Measurements from ENCODE around the gene GMNN. TPM values are rescaled to one million over a fixed set of nuclear protein-coding genes. Genes with fewer than 3 reads are reported as not detected.

Gene GMNN
- polyA plus RNA-seq, 1 donor (not counting 4 experiments of a cell fraction or from before 2014, with no cell fraction given) = 28.4 TPM

GRCh38 chr6:24752503-24752902, 22.2 kb upstream of the GMNN start:
- H3K4me1 ChIP-seq (ENCODE audit: control insufficient read depth, extremely low read depth, insufficient read depth, low read length) = no peaks in the 10 kb centered on the region
- DNase-seq (ENCODE audit: low read depth, low spot score) (no peak), FAIRE-seq (no peak)
- no peak overlapping the region for H3K4me2 ChIP-seq (ENCODE audit: control insufficient read depth, extremely low read depth, insufficient read depth, low read depth, low read length)
- no peak overlapping the region for H3K9ac ChIP-seq (ENCODE audit: control insufficient read depth, extremely low read depth, insufficient read depth, low read length)
- H3K79me2 ChIP-seq (ENCODE audit: control insufficient read depth, insufficient read depth, low read length) = no peaks in the 10 kb centered on the region
- H3K36me3 ChIP-seq (ENCODE audit: control insufficient read depth in 2 of 2, extremely low read depth in 1 of 2, insufficient read depth in 2 of 2, low read length in 2 of 2) = no peaks in the 10 kb centered on the region
- no peaks in the 10 kb centered on the region for H3K9me1 ChIP-seq (ENCODE audit: control insufficient read depth, extremely low read depth, insufficient read depth, low read length)
- H4K20me1 ChIP-seq (ENCODE audit: control insufficient read depth, extremely low read depth, insufficient read depth, low read length) = no peaks in the 10 kb centered on the region
- H3K27me3 ChIP-seq (ENCODE audit: control insufficient read depth, extremely low read depth, insufficient read depth, low read length) = no peaks in the 10 kb centered on the region
- no peak overlapping the region for H2AFZ ChIP-seq (ENCODE audit: control insufficient read depth, low read length)
- dilution Hi-C loops (cut with MboI; ENCODE audit: extremely low pct_ligation_motif_present, low sequenced_read_pairs) = no loop called here
- no peak overlapping the region for H3K4me3 ChIP-seq (ENCODE audit: control insufficient read depth in 2 of 3, extremely low read depth in 1 of 3, insufficient read depth in 2 of 3, low read depth in 1 of 3, low read length in 3 of 3)
- no peaks in the 10 kb centered on the region for H3K9me3 ChIP-seq (ENCODE audit: control insufficient read depth, low read depth, low read length)
- TF ChIP-seq CTCF (optimal IDR thresholded peaks at IDR 0.05 in 1 of 3, IDR thresholded peaks at IDR 0.05 in 1 of 3, conservative IDR thresholded peaks at IDR 0.05 in 1 of 3; ENCODE audit: extremely low read depth in 1 of 3, insufficient read depth in 2 of 3, low read length in 3 of 3) (no peak), EZH2 (IDR thresholded peaks at IDR 0.05; ENCODE audit: low read length) (no peak)
- no peak overlapping the region for H3K27ac ChIP-seq (ENCODE audit: control insufficient read depth, insufficient read depth, low read length)

- no peak for DNase-seq (ENCODE audit: low read depth, low spot score)
- no peaks in the 10 kb centered on the region for H4K20me1 ChIP-seq (ENCODE audit: control insufficient read depth, extremely low read depth, insufficient read depth, low read length)
- H3K4me1 ChIP-seq (ENCODE audit: control insufficient read depth, extremely low read depth, insufficient read depth, low read length) = no peaks in the 10 kb centered on the region
- TF ChIP-seq CTCF (optimal IDR thresholded peaks at IDR 0.05 in 1 of 3, IDR thresholded peaks at IDR 0.05 in 1 of 3, conservative IDR thresholded peaks at IDR 0.05 in 1 of 3; ENCODE audit: extremely low read depth in 1 of 3, insufficient read depth in 2 of 3, low read length in 3 of 3) (no peak), EZH2 (IDR thresholded peaks at IDR 0.05; ENCODE audit: low read length) (no peak)
- no peaks in the 10 kb centered on the region for H3K9me3 ChIP-seq (ENCODE audit: control insufficient read depth, low read depth, low read length)
- no peak overlapping the region for H3K9ac ChIP-seq (ENCODE audit: control insufficient read depth, extremely low read depth, insufficient read depth, low read length)
- dilution Hi-C loops (cut with MboI; ENCODE audit: extremely low pct_ligation_motif_present, low sequenced_read_pairs) = no loop called here
- no peak overlapping the region for H3K4me3 ChIP-seq (ENCODE audit: control insufficient read depth in 2 of 3, extremely low read depth in 1 of 3, insufficient read depth in 2 of 3, low read depth in 1 of 3, low read length in 3 of 3)
- H3K4me2 ChIP-seq (ENCODE audit: control insufficient read depth, extremely low read depth, insufficient read depth, low read depth, low read length) = no peak overlapping the region
- H3K27me3 ChIP-seq (ENCODE audit: control insufficient read depth, extremely low read depth, insufficient read depth, low read length) = no peaks in the 10 kb centered on the region
- no peak for FAIRE-seq
- H3K36me3 ChIP-seq (ENCODE audit: control insufficient read depth in 2 of 2, extremely low read depth in 1 of 2, insufficient read depth in 2 of 2, low read length in 2 of 2) = no peaks in the 10 kb centered on the region
- H3K27ac ChIP-seq (ENCODE audit: control insufficient read depth, insufficient read depth, low read length) = no peak overlapping the region
- no peaks in the 10 kb centered on the region for H3K9me1 ChIP-seq (ENCODE audit: control insufficient read depth, extremely low read depth, insufficient read depth, low read length)
- no peaks in the 10 kb centered on the region for H3K79me2 ChIP-seq (ENCODE audit: control insufficient read depth, insufficient read depth, low read length)
- no peak overlapping the region for H2AFZ ChIP-seq (ENCODE audit: control insufficient read depth, low read length)
Measured at GRCh38 chr6:24752917-24753492, 21.7 kb upstream of the GMNN start.

All from keratinocyte (primary cell).